ENCODE data around the gene NTNG2.

NTNG2 gene

DNA sequence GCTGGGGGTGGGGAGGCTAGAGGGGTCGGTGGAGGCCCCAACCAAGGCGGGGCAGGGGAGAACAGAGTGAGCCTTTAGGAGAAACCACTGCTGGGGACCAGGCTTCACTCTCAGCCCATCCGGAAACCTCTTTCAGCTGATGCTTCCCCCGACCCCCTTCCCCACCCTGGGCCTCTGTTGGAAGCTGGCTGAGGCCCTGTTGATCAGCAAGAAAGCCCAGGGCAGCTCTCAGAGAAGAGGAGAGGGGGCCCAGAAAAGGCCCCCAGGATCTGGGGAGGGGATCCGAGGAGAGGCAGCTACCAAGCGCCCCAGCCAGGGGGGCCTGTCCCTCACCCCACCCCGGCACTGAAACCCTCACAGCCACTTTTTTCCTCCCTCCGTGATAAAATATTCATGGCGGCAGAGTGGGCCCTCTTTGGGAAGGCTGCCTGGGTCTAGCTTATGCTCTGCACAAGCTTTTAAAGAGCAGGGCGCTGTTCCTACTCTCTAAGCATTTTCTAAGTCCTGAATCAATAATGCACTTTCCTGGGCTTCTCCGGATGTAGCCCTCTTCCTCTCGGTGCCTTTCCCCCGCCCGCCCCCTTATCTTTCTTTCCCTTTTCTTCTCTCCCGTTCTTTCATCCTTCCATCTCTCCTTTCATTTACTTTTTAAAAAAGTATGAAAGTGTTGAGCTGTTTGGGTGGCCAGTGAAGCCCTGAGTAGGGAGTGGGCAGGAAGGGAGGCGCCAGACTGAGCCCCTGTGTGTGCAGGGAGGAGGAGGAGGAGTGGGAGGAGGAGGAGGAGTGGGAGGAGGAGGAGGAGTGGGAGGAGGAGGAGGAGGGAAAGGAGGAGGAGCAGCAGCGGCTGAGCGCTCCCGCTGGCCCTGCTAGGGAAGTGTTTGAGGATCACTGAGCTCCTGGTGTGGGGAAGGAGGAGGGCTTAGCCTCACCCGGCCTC lies 23.5 kb downstream of the NTNG2 start:
- no peaks in the 10 kb centered on the region for H3K79me2 ChIP-seq
- no peak overlapping the region for H3K9ac ChIP-seq
- H3K9me3 ChIP-seq (ENCODE audit: control insufficient read depth, low read length): no peaks in the 10 kb centered on the region
- TF ChIP-seq, protein P1, sequence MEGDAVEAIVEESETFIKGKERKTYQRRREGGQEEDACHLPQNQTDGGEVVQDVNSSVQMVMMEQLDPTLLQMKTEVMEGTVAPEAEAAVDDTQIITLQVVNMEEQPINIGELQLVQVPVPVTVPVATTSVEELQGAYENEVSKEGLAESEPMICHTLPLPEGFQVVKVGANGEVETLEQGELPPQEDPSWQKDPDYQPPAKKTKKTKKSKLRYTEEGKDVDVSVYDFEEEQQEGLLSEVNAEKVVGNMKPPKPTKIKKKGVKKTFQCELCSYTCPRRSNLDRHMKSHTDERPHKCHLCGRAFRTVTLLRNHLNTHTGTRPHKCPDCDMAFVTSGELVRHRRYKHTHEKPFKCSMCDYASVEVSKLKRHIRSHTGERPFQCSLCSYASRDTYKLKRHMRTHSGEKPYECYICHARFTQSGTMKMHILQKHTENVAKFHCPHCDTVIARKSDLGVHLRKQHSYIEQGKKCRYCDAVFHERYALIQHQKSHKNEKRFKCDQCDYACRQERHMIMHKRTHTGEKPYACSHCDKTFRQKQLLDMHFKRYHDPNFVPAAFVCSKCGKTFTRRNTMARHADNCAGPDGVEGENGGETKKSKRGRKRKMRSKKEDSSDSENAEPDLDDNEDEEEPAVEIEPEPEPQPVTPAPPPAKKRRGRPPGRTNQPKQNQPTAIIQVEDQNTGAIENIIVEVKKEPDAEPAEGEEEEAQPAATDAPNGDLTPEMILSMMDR (IDR thresholded peaks at IDR 0.05): no peak
- H3K27me3 ChIP-seq (ENCODE audit: control insufficient read depth, insufficient read depth, low read length): no peaks in the 10 kb centered on the region
- H3K4me3 ChIP-seq (ENCODE audit: low read depth, low read length): no peak overlapping the region
- no peak overlapping the region for H3K4me2 ChIP-seq (ENCODE audit: low read length)
- no peak overlapping the region for H2AFZ ChIP-seq
- H3K36me3 ChIP-seq (ENCODE audit: control insufficient read depth, insufficient read depth, low read length): no peaks in the 10 kb centered on the region
- H3K27ac ChIP-seq: no peak overlapping the region
- no peaks in the 10 kb centered on the region for H3K4me1 ChIP-seq

DNA sequence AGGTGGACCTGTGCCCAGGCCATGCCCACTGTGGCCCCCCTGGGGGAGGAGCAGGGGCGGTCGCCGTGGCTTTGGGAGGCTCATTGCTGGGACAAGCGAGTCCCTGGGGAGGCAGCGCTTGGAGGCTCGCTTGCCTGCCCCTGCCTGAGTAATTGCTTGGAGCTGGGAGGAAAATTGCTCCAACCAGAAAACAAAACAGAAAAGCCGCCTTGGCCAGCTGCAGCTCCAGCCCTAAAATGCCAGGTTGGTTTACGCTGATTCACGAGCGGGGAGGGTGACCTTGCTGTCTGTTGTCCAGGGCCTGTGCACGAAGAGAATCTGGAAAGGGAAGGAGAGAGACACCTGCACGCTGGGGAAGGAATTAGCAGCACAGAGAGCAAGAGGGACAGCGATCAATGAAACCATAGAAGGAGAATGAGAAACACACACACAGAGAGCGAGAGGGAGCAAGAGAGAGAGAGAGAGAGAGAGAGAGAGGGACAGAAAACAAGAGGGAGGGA lies 25.3 kb downstream of the NTNG2 start:
- Histone ChIP-seq H3K4me2 (ENCODE audit: low read length) (no peak overlapping the region), H3K9me3 (ENCODE audit: control insufficient read depth, low read length) (no peaks in the 10 kb centered on the region), H3K9ac (no peak overlapping the region), H3K27ac (no peak overlapping the region), H2AFZ (no peak overlapping the region), H3K4me3 (ENCODE audit: low read depth, low read length) (no peak overlapping the region), H3K79me2 (no peaks in the 10 kb centered on the region), H3K27me3 (ENCODE audit: control insufficient read depth, insufficient read depth, low read length) (no peaks in the 10 kb centered on the region), H3K36me3 (ENCODE audit: control insufficient read depth, insufficient read depth, low read length) (no peaks in the 10 kb centered on the region), H3K4me1 (no peaks in the 10 kb centered on the region)
- TF ChIP-seq, protein P1 (IDR thresholded peaks at IDR 0.05): no peak

- Histone ChIP-seq H3K9ac (no peak overlapping the region), H3K4me3 (ENCODE audit: low read depth, low read length) (no peak overlapping the region), H3K9me3 (ENCODE audit: control insufficient read depth, low read length) (no peaks in the 10 kb centered on the region), H3K36me3 (ENCODE audit: control insufficient read depth, insufficient read depth, low read length) (no peaks in the 10 kb centered on the region), H3K27ac (no peak overlapping the region), H3K79me2 (no peaks in the 10 kb centered on the region), H3K4me1 (no peaks in the 10 kb centered on the region), H2AFZ (no peak overlapping the region), H3K4me2 (ENCODE audit: low read length) (no peak overlapping the region), H3K27me3 (ENCODE audit: control insufficient read depth, insufficient read depth, low read length) (no peaks in the 10 kb centered on the region)
- TF ChIP-seq, protein P1 (IDR thresholded peaks at IDR 0.05): no peak
Measured at GRCh38 chr9:132190966-132191365, 29.1 kb downstream of the NTNG2 start.

GRCh38 chr9:132192728-132193127 lies 30.9 kb downstream of the NTNG2 start:
- Histone ChIP-seq H3K79me2 (no peaks in the 10 kb centered on the region), H3K27ac (no peak overlapping the region), H2AFZ (no peak overlapping the region), H3K9me3 (ENCODE audit: control insufficient read depth, low read length) (no peaks in the 10 kb centered on the region), H3K4me3 (ENCODE audit: low read depth, low read length) (no peak overlapping the region), H3K4me2 (ENCODE audit: low read length) (no peak overlapping the region), H3K9ac (no peak overlapping the region), H3K27me3 (ENCODE audit: control insufficient read depth, insufficient read depth, low read length) (no peaks in the 10 kb centered on the region), H3K36me3 (ENCODE audit: control insufficient read depth, insufficient read depth, low read length) (no peaks in the 10 kb centered on the region), H3K4me1 (no peaks in the 10 kb centered on the region)
- TF ChIP-seq, protein P1 (IDR thresholded peaks at IDR 0.05): no peak
